SU-DHL-6 (cell line): ENCODE measurements around the gene RAP1A.

ENCODE experiments used
- CTCF ChIP-seq: fragments of 200-600 bp; sonication (generic); IDR thresholded peaks from one replicate; pipeline ENCODE4 v1.5.1; 2017; ENCODE audit warnings: antibody characterized with exemption, mild to moderate bottlenecking, low read length, moderate library complexity; ENCODE audit not compliant: insufficient read depth, poor library complexity, severe bottlenecking
- EZH2phosphoT487 ChIP-seq: fragments of 200-600 bp; sonication (generic), shearing (Covaris generic); conservative IDR thresholded peaks from 2 replicates; pipeline ENCODE4 v1.6.1; 2018; ENCODE audit warnings: mild to moderate bottlenecking, antibody characterized with exemption, low read length, moderate library complexity, mixed read lengths

DNA sequence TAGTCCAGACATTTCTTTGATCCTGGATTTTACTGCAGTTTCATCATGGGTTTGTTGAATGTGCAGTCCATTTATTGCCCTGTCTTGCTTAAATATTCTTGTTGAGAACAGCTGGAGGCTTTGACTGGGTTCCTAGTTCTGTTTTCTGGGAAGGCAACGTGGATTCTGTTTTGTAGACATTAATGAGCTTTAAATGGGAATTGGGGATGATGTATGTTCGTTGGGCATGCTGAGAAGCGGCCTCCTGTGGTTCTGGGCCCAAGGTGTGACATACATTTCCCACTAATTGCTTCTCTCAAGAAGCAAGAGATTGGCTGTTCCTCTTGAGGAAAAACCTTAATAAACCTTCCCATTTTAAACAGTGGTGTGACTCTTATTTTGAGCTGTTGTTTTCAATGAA is 96.7 kb downstream of the RAP1A start:
- no peak for TF ChIP-seq CTCF
- TF ChIP-seq EZH2phosphoT487 = no peak
